CD4-positive, alpha-beta T cell treated with Interleukin-17A for 1 hour (primary cell): ENCODE data around the gene SETDB1.
"Not testable (repeated sequence)": the region's sequence is repeated elsewhere in the genome, so short reads cannot be mapped to it uniquely, and the experiment has no call there.

ENCODE experiments used
- DNase-seq: peaks from one replicate; pipeline ENCODE4 v3.0.0-alpha.2; 2020

Gene SETDB1

DNA sequence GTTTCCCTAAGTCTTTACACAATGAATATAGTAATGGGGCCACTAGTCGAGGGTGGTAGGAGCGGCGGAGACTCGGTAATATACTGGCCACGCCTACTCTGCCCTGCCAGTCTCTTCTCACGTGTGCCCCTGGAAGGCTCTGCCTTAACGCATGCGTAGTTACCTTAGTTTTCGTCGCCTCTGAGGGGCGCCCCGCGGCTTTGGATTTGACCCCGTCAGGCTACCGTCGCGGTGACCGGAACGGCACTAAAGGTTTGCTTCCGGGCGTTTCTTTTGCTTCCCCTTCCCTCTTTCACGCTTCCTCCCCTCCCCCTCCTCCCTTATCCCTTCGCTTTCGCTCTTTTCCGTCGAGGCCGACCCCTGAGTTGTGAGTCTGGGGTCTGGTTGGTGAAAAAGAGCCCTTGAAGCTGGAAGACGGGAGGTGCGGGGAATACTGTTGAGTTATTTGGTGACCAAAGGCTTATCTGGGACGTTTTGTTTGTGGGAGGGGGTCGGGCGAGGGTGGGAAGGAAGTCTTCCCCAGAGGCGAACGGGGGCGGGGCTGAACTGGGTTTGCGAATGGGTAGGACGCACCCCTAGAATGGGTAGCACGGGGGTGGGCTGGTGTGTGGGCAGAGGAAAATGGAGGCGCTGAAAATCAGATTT lies at the start of gene SETDB1:
Gene SETDB1 (plus strand): TSS at position 267 of the 645 bp plus-strand sequence. CDS start 1,352 bp downstream, outside the sequence.
- DNase-seq = peak; percentile 97

DNA sequence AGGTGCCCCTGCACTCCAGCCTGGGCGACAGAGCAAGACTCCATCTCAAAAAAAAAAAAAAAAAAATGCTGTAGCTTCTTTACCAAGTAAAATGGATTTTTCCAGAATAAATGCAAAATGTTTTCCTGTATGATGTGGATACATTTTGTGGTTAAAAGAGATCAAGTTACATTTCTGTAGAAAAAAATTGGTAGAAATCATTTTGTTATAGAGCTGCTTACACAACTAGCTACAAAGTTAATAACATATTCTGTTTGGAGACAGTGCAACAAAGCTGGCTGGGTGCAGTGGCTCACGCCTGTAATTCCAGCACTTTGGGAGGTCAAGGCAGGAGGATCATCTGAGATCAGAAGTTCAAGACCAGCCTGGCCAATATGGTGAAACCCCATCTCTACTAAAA lies 47.2 kb upstream of the SETDB1 start:
- not testable (repeated sequence) for DNase-seq

DNA sequence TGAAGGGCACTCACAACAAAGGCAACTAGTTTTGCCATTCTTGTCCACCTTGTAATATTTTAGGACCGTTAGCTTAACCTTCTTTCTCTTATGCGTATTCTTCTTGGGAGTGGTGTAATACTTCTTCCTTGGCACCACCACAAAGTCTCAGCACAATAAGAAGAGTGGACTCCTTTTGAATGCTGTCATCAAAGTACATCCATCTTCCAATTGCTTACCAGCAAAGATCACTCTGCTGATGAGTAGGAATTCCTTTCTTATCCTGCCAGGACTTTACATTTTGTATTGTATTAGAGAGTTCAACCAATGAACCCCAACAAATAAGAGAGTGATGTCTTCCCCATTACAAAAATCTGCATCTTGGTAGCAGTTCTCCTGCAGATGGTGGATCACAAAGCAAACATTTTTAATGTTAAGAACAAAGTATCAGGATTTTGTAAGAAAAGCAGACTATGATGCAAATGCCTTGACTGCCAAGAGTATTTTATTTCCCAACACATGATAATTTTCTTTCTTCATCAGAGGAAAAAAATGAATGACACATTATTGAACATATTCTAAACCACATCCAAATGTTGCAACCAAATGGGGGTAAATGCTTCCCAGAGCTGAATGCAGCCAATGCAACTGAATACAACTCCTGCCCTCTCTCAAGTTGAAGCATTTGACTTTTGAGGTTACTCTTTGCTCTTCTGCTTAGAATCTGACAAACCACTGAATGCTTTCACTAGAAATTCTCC lies 44.7 kb upstream of the SETDB1 start:
- no peak for DNase-seq

DNA sequence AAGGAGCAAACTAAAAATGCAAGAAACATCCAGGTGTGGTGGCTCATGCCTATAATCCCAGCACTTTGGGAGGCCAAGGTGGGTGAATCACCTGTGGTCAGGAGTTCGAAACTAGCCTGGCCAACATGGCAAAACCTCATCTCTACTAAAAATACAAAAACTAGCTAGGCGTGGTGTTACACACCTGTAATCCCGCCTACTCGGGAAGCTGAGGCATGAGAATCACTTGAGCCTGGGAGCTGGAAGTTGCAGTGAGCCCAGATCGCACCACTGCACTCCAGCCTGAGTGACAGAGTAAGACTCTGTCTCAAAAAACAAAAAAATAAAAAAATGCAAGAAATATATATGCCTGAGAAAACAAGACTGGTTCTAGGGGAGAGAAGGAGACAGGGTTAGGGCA lies 43.0 kb upstream of the SETDB1 start:
- DNase-seq = not testable (repeated sequence)

DNA sequence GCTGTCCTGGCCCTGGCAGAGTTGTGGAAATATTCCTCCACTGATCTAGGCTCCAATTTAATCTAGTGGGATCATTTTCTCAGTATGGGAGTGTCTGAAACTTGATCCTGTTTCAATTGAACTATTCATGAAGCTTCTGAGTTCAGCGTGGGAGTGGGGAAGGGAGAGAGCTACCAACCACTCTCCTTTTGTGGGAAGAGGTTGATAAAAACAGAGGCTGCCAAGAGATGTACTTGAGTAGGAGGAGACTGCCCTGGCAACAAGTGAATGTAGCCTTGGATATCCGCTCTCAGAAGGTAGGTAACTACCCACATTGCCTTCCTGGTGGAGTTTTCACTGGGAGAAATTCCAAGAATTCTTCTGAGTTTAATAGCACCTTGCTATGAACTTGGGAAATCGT lies 39.1 kb upstream of the SETDB1 start, which contains the start of gene CTXND2:
Gene CTXND2 (plus strand): TSS at position 119 of the 400 bp plus-strand sequence. CDS start 25,179 bp downstream, outside the sequence.
- DNase-seq = no peak

DNA sequence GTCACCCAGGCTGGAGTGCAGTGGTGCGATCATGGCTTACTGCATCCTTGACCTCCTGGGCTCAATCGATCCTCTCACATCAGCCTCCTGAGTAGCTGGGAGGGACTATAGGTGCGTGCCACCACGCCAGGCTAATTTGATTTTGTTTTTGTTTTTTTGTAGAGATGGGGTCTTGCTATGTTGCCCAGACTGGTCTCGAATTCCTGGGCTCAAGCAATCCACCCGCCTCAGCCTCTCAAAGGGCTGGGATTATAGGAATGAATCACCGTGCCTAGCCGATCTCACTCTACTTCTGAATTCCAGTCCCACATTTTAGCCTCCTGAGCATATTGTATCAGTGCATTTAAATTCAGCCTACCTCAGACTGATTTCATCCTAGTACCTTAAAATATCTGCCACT lies 37.4 kb upstream of the SETDB1 start:
- no peak for DNase-seq

DNA sequence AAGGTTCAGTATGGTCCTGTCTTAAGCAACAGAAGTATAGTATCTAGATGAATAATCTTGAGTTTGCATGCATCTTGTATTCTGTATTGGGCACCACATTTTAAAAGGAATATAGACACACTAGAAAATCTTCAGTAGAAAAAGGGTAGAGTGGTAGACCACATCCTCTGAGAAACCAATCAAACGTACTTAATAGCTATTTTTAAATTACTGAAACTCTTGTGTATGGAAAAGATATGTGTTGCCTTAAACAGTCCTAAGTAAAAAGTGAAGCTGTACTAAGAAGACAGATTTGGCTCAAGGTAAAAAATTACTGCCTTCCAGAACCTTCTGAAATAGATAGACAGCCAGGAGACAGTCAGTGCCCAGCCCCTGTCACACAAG lies 36.1 kb upstream of the SETDB1 start:
- DNase-seq = peak; percentile 9

DNA sequence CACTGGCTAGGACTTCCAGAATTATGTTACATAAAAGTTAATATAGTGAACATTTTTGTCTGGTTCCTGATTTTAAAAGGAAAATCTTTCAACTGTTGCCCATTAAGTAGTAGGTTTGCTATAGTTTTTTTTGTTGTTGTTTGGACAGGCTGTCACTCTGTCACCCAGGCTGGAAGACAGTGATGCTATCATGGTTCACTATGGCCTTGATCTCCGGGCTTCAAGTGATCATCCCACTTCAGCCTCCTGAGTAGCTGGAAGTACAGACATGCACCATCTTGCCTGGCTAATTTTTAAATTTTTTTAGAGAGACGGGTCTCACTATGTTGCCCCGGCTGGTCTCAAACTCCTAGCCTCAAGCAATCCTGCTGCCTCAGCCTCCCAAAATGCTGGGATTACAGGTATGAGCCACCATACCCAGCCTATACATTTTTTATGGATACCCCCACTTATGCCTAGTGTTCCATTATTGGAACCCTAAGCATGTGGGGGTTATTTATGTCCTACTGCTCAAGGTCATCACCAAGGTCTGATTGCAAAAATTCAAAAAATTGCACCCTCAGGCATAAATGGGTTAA lies 32.7 kb upstream of the SETDB1 start:
- DNase-seq = no peak

DNA sequence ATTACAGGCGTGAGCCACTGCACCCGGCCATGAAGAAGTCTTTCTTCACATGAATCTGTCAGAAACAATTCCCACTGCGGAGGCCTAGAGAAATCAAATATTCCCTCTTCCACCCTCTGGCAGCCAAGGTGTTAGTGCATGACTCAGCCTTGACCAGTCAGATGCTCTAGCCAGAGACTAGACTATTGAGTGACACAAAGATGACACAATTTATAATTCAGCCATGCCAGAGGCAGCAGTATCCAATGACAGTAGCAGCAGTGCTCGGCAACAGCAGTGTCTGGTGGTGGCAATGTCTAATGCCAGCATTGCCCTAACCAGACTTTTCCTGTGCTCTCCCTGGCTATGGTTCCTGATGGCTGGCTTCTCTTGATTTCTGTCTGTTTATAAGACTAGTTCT lies 30.5 kb upstream of the SETDB1 start:
- DNase-seq = no peak

DNA sequence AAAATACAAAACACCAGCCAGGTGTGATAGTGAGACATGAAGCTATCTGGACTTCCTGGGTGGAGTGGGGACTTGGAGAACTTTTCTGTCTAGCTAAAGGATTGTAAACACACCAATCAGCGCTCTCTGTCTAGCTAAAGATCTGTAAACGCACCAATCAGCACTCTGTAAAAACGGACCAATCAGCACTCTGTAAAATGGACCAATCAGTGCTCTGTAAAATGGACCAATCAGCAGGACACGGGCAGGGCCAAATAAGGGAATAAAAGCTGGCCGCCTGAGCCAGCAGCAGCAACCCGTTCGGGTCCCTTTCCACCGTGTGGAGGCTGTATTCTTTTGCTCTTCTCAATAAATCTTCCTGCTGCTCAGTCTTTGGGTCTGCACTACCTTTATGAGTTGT lies 26.4 kb upstream of the SETDB1 start:
- not testable (repeated sequence) for DNase-seq

DNA sequence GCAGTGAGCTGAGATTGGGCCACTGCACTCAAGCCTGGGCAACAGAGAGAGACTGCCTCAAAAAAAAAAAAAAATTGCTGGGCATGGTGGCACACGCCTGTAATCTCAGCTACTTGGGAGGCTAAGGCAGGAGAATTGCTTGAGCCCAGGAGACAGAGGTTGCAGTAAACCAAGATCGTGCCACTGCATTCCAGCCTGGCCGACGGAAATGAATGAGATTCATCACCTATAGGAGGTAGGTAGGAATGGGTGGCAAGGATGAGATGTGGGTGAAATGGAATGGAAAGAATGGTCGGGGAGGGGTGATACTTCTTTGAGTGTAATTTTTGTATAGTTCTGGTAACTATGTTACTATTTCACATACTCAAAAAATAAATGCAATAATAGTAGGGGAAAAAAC lies 23.8 kb upstream of the SETDB1 start:
- DNase-seq = no peak

DNA sequence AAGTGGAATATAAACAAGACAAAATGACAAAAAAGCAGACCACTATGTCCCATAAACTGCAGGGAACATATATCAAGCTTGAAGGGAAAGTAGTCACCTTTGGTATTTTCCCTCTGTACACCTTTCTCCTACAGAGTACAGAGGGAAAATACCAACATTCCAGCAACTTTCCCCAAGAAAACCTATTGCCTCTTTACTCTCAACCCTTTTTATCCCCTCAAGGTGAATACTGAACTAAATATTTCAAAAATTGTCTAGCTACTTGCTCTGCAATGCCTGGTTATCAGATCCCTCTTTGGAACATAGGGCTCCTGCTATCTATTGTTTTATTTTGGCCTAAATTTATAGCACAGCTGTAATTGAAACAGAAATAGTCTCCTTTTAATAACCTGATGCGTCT lies 23.4 kb upstream of the SETDB1 start:
- DNase-seq = no peak

DNA sequence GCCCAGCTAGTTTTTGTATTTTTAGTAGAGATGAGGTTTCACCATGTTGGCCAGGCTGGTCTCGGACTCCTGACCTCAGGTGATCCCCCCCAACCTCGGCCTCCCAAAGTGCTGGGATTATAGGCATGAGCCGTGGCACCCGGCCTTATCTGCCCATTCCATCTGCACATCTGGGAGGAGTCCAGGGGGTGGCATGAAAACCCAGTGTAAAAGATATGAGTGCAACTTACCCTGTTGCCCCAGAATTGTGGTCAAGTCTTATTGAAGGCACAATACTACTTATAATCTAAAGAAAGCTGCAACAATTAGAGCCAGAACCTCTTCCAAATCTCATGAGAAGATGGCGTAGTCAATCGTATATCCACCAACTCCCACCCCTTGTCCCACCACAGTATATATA lies 20.9 kb upstream of the SETDB1 start:
- no peak for DNase-seq

DNA sequence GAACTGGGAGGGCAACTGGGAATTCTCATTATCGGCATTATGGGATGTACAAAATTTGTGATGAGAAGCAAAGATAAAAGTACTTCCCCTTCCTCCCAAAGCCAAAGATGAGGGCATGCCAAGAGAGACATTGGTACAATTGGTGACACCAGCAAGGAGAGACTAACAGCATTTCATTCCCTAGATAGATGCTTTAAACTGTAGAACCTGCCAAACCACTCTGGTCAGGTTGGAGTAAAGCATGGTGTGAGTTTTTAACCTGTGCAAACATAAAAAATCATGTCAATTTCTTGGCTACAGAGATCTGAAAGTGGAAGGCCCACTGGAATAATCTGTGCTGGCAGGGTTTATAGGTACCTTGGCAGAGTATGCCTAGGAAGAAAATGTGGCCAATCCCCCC lies 19.8 kb upstream of the SETDB1 start:
- no peak for DNase-seq

DNA sequence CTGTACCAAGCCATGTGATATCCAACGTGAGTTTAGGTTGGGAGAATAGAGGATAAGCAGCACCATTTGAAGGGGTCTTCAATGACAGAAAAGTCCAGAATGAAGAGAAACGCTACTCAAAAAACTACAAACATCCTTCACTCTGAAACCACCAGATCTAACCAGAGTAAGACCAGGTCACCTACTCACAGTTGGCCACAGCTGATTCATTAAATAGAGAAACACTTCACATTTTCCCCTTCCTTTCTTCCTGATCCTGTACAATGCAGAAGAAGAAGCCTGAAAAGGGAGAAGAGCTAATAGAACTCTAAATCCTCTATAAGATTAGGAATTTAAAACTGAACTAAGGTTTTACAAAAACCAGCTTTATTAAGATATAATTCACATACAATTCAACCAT lies 19.4 kb upstream of the SETDB1 start:
- no peak for DNase-seq

DNA sequence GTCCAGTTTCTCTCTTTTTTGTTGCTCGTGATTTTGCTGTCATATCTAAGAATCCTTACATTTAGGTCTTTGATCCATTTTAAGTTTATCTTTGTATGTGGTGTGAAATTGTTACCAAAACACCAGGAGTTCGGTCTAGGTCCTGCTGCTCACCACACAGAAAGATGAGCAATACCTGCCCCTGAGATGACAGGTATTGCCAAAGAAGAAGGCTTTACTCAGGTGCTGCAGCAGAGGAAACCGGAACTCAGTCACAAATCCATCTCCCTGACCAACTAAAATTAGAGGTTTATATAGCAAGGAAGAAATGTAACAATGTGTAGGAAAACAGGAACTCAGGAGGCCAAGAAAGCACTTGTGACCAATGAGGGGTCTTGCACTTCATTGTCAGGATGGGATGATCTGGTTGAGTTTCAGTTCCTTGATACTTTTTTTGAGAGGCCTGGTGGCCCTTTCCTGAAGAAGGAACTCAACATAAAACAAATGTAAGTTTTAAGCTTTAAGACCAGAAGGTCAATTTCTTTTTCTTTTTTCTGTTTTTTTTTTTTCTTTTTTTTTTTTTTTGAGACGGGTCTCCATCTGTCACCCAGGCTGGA lies 16.5 kb upstream of the SETDB1 start:
- no peak for DNase-seq

DNA sequence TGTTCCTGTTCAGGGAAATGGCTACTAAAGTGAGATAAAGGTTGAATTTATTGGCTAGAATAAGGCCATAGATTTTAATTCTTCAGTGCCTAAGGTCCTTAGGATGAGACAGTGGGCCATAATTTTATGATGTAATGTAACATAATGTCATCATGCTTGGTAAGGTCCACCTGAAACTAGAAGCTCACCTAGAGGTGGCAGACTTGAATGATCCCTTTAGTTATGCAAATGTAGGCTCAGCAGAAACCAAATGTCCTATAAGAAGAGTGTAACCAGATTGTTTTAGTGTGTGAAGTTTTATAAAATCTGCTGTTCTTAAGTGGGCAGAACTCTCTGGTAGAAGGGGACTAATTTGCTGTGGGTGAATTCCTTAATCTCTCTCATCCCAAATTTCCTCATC lies 13.5 kb upstream of the SETDB1 start:
- DNase-seq = no peak

DNA sequence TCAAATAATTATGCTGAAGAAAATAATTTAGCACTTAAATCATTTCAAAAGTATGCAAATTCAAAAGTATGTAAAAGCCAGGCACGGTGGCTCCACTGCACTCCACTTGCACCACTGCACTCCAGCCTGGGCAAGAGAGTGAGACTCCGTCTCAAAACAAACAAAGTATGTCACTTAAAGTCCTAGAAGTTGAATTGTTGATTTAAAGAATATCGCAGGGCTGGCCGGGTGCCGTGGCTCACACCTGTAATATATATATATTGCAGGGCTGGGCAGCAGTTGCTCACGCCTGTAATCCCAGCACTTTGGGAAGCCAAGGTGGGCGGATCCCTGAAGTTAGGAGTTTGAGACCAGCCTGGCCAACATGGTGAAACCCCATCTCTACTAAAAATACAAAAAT lies 8.8 kb upstream of the SETDB1 start:
- DNase-seq = no peak

DNA sequence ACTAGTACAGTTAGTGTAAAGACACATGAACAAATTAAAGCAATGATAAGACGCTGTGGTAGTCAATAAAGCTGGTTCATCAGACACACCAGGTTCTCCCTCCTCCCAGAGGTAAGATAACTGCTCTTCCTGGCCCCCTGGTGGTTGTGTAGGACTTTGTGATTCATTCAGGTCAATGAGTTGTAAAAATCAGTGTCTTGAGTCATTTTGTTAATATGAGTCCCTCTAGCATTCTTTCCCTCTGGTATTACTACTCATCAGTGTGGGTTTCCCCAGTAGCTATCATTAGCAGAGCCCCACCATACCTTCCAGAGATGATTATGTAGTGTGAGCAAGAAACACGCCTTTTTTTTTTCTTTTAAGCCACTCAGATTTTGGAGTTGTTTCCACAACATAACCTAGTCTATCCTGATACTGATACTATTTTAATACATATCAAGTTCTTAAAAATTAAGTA lies 3.6 kb upstream of the SETDB1 start:
- peak; percentile 84 for DNase-seq

DNA sequence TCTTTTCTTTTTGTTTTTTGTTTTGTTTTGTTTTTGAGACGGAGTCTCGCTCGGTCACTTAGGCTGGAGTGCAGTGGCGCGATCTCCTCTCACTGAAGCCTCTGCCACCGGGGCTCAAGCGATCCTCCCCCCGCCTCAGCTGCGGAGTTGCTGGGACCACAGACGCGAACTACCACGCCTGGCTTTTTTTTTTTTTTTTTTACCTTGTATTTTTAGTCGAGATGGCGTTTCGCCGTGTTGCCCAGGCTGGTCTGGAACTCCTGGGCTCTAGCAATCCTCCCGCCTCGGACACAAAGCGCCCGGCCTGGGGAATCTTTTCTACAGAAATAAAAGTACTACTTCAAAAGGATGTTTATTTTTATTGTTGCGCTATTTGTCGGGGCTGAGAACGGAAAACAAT lies 1.1 kb upstream of the SETDB1 start:
- DNase-seq = no peak

DNA sequence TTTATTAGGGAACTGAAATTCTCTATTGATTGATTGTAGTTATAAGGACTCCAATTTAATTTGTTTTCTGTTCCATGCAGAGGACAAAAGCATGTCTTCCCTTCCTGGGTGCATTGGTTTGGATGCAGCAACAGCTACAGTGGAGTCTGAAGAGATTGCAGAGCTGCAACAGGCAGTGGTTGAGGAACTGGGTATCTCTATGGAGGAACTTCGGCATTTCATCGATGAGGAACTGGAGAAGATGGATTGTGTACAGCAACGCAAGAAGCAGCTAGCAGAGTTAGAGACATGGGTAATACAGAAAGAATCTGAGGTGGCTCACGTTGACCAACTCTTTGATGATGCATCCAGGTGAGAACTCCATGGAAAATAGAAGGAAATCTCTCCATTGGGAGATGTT lies 1.5 kb downstream of the SETDB1 start:
- no peak for DNase-seq

DNA sequence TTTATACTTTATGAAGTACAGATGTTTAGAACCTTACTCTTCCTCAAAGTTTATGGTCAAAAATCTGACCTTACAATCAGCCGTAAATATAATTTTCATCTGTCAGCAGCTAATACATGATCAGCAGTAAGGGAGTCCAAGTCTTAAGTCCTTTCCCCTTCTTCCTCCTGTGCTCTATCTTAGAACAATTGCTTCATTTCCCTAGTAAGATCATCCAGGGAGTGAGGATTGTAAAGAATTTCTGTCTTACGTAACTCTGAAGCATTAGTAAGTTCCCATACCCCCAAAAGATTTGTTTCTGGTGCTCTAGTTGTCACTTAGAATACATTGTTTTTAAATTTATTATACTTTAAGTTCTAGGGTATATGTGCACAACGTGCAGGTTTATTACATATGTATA lies 2.1 kb downstream of the SETDB1 start:
- DNase-seq = no peak

DNA sequence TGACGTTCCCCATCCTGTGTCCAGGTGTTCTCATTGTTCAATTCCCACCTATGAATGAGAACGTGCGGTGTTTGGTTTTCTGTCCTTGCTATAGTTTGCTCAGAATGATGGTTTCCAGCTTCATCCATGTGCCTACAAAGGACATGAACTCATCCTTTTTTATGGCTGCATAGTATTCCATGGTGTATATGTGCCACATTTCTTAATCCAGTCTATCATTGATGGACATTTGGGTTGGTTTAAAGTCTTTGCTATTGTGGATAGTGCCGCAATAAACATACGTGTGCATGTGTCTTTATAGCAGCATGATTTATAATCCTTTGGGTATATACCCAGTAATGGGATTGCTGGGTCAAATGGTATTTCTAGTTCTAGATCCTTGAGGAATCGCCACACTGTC lies 2.6 kb downstream of the SETDB1 start:
- DNase-seq = not testable (repeated sequence)

DNA sequence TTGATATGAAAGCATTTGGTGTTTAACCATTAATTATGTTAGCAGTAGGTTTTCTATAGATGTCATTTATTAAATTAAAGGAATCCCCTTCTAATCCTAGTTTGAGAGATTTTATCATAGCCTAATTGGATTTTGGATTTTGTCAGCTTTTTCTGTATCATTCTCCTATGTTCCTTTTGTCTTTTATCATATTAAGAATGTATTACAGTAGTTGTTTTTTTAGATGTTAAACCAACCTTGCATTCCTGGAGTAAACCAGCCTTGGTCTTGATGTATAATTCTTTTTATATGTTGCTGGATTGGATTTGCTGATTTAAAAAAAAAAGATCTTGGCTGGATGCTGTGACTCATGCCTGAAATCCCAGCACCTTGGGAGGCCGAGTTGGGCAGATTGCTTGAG lies 5.6 kb downstream of the SETDB1 start:
- DNase-seq = no peak
